Muscle of leg (tissue), 11 donors: ENCODE data around the gene XCL1. TPM values are rescaled to one million over a fixed set of nuclear protein-coding genes. Genes with fewer than 3 reads are reported as not detected.

Experiments
- DNase-seq: peaks from one replicate; pipeline ENCODE4 v3.0.0; 2013
- H3K27ac ChIP-seq: one replicate; pipeline ENCODE4 v1.5.1; 2013; ENCODE audit warnings: mild to moderate bottlenecking, low read length, control low read depth
- H3K27me3 ChIP-seq: one replicate; pipeline ENCODE4 v1.6.1; 2013; ENCODE audit warnings: low read length; ENCODE audit not compliant: control insufficient read depth, insufficient read depth
- H3K36me3 ChIP-seq: one replicate; pipeline ENCODE4 v1.6.1; 2013; ENCODE audit warnings: low read length; ENCODE audit not compliant: control insufficient read depth, insufficient read depth
- H3K4me1 ChIP-seq: one replicate; pipeline ENCODE4 v1.6.1; 2013; ENCODE audit warnings: low read length; ENCODE audit not compliant: control insufficient read depth, insufficient read depth
- H3K4me3 ChIP-seq: one replicate; pipeline ENCODE4 v1.5.1; 2013; ENCODE audit warnings: low read length, control low read depth
- H3K9me3 ChIP-seq: replicated peaks from 2 replicates; pipeline ENCODE4 v1.6.1; 2013; ENCODE audit warnings: low read depth, low read length; ENCODE audit not compliant: control insufficient read depth
- WGBS: methylation state at CpG from one replicate; pipeline ENCODE4 v1.1.5; 2013; ENCODE audit warnings: missing lambda C conversion rate; ENCODE audit not compliant: insufficient coverage; 5-methylcytosine and 5-hydroxymethylcytosine counted together
- polyA plus RNA-seq, 8 donors: library from polyadenylated mRNA; unstranded; fragments of 120-200 nt; gene quantifications; one replicate each; pipeline versions ENCODE4 v1.2.1 to v1.2.3, GENCODE V29; 2013; ENCODE audit warnings: inconsistent platforms in 1 of 8, low replicate concordance in 1 of 8; ENCODE audit not compliant: insufficient read length in 8 of 8, insufficient read depth in 1 of 8
- total RNA-seq: library from RNA; stranded (reverse); fragments of 120-200 nt; gene quantifications from one replicate; pipeline ENCODE4 v1.2.4, GENCODE V29; 2013

XCL1 gene
- total and polyA plus RNA-seq, 9 donors = 0.04 to 0.19 (median 0.16) TPM; not detected in 5

DNA sequence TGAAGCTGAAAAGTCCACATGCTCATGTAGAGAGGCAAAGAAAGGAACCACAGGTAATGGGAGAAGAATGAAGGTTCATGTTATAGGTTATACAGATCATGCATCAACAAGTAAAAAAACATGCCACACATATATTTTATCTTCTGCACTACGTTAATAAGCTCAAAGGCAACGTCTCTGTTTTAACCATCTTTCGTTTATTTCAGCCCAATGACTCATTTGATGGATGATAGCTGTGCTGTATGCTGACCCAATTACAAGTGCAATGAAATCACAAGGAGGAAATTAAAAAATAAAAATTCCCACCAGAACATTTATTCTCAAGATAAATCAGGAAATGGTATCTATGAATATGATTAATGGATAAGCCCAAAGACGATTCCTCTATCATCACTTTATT, 24.6 kb downstream of the XCL1 start:
- Histone ChIP-seq H3K27ac (no peak overlapping the region), H3K36me3 (no peaks in the 10 kb centered on the region), H3K4me1 (no peaks in the 10 kb centered on the region), H3K4me3 (no peak overlapping the region), H3K27me3 (no peaks in the 10 kb centered on the region), H3K9me3 (no peaks in the 10 kb centered on the region)
- DNase-seq = no peak
- no CpG with 5 or more reads among the region's 4 CpGs for WGBS

DNA sequence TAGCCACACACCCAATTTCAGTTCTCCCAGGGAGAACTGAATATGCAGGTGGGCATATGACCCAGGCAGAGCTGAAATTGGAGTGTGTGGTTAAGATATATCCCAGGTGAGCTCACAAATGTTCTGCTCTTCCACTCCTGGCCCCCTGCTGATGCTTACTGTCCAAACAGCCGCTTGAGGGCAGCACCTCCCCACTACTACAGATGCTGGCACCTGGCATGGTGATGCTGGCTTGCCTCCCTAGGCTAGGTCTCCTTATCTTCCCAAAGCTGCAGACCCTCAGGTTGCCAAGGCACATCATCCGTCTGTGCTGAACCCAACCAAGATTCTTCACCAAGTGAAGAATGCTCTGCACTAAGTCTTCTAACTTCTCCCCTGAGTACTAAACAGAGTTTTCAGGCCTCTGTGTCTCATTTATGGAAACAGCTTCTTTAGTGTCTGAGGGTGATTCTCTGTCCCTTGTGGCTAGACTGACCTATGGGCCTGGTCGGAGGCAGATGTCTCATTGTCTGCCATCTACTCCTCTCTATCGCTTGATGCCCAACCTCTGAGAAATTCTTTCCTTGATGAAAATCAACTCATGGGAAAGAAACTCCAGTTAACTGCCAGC, 27.2 kb downstream of the XCL1 start:
- Histone ChIP-seq H3K4me1 (no peaks in the 10 kb centered on the region), H3K27ac (no peak overlapping the region), H3K36me3 (no peaks in the 10 kb centered on the region), H3K27me3 (no peaks in the 10 kb centered on the region), H3K9me3 (no peaks in the 10 kb centered on the region), H3K4me3 (no peak overlapping the region)
- peak; percentile 79 for DNase-seq
- 5% methylated on average over 2 of the region's 4 CpGs for WGBS

DNA sequence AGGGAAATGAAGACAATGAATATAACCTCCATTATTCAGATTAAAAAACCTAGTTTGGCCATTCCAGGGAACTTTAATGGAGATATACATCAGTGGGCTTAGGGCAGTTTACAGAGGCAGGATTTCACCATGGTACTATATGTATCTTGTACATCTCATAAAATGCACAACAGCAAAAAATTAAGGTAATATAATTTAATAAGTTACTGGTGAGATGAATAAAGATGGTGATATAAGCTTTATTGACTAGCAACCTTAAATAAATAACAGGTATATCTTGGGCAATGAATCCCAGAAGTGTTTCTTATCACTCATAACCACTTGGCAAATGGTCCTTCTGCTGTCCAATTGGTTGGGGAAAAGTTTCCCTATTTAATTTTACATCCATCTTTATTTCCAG, 29.0 kb downstream of the XCL1 start:
- Histone ChIP-seq H3K4me3 (no peak overlapping the region), H3K27me3 (peaks cover 3% of the 10 kb centered on the region), H3K9me3 (no peaks in the 10 kb centered on the region), H3K4me1 (peaks cover 14% of the 10 kb centered on the region), H3K27ac (no peak overlapping the region), H3K36me3 (no peaks in the 10 kb centered on the region)
- DNase-seq = no peak

DNA sequence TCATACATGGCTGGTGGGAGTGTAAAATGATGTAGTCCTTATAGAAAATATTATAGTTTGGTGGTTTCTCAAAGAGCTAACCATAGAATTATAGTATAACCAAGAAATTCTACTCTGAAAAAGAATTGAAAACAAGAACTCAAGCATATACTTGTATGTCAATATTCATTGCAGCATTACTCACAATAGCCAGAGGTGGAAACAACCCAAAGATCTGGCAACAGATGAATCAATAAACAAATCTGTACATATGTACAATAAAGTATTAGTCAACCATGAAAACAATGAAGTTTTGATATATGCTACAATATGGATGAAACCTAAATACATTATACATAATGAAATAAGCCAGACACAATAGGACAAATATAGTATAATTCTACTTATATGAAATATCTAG, 29.7 kb downstream of the XCL1 start:
- H3K36me3 ChIP-seq = no peaks in the 10 kb centered on the region
- H3K4me3 ChIP-seq = no peak overlapping the region
- no peak for DNase-seq
- no peak overlapping the region for H3K27ac ChIP-seq
- H3K4me1 ChIP-seq = peaks cover 14% of the 10 kb centered on the region
- peaks cover 3% of the 10 kb centered on the region for H3K27me3 ChIP-seq
- H3K9me3 ChIP-seq = no peaks in the 10 kb centered on the region

DNA sequence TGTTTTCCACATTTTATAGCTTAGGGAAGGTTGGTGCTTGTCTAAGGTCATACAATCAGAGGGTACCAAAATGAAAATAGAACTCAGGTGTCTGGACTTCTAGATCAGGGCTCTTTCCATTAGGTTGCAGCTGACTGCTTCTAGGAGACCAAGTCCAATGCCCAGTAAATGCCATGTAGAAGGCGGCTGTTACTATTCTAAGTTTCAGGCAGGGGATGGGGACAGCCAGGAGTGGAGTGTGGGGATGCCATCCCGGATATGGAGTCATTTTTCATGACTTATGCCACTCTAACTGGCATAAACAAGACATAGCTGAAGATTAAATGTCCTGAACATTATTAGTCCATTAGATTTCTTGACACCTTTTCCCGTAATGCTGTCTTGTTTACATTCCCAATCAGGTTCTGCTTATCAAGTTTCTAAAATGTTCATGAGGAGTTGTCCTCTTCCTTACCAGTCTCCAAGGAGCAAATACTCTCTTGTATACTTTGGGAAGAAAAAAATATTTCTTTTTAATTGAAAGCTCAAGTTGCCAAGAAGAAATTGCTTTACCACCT, 31.5 kb downstream of the XCL1 start:
- WGBS = no CpG with 5 or more reads among the region's 3 CpGs
- Histone ChIP-seq H3K4me3 (no peak overlapping the region), H3K27ac (no peak overlapping the region), H3K36me3 (no peaks in the 10 kb centered on the region), H3K9me3 (no peaks in the 10 kb centered on the region), H3K27me3 (peaks cover 3% of the 10 kb centered on the region), H3K4me1 (peaks cover 18% of the 10 kb centered on the region)
- DNase-seq = peak; percentile 16

DNA sequence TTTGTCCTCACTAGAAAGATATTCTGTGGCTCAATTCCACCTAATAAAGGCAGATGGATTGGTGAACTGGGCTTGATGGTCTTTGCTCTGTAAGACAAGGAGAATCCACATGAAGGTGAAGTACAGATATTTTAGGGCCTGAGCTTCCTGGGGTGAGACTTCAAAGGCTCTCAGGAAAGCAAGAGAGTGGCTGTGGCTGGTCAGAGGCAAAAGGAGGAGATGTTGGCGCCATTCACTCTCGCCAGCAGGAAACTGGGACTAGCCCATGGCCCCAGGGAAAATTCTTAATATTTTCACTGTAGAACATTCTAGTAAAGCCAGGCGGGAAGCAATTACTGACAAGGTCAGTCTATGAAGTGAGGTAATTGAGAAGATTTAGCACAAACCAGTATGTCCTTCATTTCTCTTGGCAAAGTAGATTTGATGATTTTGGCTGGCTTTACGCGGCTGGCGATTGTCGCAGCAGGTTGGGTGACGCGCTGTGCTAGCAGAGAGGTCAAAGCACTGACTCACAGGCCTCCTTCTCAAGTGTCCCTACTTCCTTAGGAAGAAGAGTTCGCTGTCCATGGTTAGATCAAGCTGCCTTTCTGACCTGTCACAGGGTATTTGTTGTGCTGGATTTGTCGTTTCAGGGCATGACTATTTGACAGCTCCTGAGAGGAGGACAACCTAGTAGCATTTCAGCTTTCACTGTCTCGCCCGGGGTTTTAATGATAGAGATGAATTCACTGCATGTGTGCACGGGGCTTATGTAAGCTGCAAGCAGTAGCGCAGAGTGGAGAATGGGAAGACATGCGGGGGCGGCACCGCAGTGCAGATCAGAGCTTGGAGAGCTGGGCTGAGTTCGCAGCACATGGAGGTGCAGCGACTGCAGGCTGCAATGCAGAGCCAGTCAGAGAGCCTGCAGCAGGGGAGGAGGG, 32.7 kb downstream of the XCL1 start:
- Histone ChIP-seq H3K4me1 (peaks cover 29% of the 10 kb centered on the region), H3K27ac (peak overlapping the region; percentile 29)

DNA sequence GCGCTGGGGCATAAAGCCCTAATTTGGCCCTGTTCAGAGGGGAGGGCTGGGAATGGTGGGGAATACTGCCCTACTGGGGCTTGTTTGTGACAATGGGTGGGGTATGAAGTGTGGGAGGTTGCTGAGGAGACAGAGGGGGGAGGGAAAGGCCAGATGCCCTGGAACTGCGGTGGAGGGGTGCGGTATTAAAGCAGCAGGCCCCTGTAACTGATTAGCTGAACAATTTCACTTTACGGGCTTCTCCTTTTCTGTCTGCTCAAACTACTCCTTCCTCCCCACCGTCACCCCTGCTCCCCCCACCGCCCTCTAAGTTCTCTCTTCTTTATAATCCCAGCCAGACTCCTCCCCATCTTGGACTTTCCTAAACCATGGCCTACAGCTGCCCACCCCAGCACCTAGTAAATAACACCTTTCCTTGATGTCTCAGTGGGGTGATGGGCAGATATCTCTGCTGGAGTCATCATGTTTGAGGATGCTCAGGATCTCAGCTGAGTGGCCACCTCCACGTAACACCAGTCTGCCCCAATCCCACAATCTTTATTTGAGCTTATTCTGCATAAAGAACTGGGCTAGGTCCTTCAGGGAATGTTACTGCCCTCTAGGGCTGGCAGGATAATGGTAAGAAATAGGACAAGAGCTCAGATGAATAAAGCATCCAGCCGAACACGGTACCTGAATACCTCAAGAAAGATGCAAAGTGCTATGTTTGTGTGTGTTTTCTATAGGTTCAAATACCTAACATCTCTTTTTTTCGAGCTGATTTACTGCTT, 33.5 kb downstream of the XCL1 start:
- DNase-seq = no peak
- peaks cover 3% of the 10 kb centered on the region for H3K27me3 ChIP-seq
- no peaks in the 10 kb centered on the region for H3K9me3 ChIP-seq
- peaks cover 35% of the 10 kb centered on the region for H3K4me1 ChIP-seq
- H3K4me3 ChIP-seq = no peak overlapping the region
- peak overlapping the region; percentile 29 for H3K27ac ChIP-seq
- WGBS = 27% methylated on average over 1 of the region's 10 CpGs
- no peaks in the 10 kb centered on the region for H3K36me3 ChIP-seq

More for the DNA sequence above, 32.7 kb downstream of the XCL1 start:
- Histone ChIP-seq H3K27me3 (peaks cover 3% of the 10 kb centered on the region), H3K4me3 (no peak overlapping the region), H3K9me3 (no peaks in the 10 kb centered on the region), H3K36me3 (no peaks in the 10 kb centered on the region)
- peak; percentile 80 for DNase-seq
- WGBS = 32% methylated on average over 13 of the region's 20 CpGs

DNA sequence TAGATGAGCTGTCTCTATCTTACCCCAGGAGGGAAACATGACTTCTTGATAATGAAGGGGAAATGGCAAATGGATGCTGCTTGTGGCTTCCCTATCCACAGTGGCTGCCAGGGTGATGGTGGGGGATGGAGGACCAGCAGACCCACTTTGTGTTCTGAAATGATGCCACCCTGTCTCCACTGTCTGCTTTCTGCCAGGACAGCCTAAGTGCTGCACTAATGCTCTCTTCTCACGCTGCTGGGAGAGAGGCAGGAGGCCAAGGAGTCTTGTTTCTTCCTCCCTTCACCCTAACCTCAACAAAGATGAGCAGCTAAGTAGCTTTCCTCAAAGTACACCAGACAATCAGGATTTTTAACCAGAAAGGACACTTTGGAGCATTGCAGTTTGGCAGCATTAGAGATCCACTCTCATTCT, 36.6 kb downstream of the XCL1 start:
- peaks cover 3% of the 10 kb centered on the region for H3K27me3 ChIP-seq
- 33% methylated on average over 1 of the region's 1 CpG for WGBS
- peak overlapping the region; percentile 4 for H3K27ac ChIP-seq
- no peaks in the 10 kb centered on the region for H3K9me3 ChIP-seq
- H3K36me3 ChIP-seq = no peaks in the 10 kb centered on the region
- DNase-seq = no peak
- peaks cover 39% of the 10 kb centered on the region for H3K4me1 ChIP-seq
- no peak overlapping the region for H3K4me3 ChIP-seq

DNA sequence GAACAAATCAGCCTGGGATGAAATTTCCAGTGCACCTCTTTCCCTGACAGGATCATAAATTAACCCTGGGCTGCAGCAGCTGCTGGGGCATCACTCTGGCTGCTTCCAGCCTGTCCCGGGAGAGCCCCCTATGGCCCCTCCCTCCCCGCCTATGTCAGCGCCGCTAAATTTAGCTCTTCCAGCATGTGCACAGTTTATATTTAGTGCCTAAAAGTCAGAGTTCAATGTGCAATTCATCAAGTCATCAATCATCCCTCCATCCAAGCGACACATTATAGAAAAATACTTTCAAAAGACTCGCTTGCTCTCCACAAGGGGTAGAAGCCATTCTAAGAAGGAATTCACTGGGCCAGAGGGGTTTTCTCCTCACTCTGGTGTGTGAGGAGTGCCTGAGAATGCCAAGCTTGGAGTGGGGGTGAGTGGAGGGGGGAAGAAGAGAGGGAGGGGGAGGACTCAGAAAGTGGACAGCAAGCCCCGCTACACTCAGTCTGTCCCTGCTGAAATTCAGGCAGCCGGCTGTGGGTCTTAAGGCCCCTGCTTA, 37.4 kb downstream of the XCL1 start:
- peaks cover 38% of the 10 kb centered on the region for H3K4me1 ChIP-seq
- no peaks in the 10 kb centered on the region for H3K36me3 ChIP-seq
- H3K9me3 ChIP-seq = no peaks in the 10 kb centered on the region
- peak overlapping the region; percentile 62 for H3K27ac ChIP-seq
- H3K27me3 ChIP-seq = peaks cover 3% of the 10 kb centered on the region
- 6% methylated on average over 6 of the region's 8 CpGs for WGBS
- H3K4me3 ChIP-seq = no peak overlapping the region
- DNase-seq = peak; percentile 81
